BLaER1 (cell line): ENCODE results near the gene LAPTM5.

Experiments used
- H3K27ac ChIP-seq: shearing (Covaris generic); formaldehyde crosslinking; 2 replicates; pipeline ENCODE4 v1.8.1; 2022
- H3K27me3 ChIP-seq: shearing (Covaris generic); formaldehyde crosslinking; 2 replicates; pipeline ENCODE4 v1.8.1; 2022
- H3K36me3 ChIP-seq: shearing (Covaris generic); formaldehyde crosslinking; 2 replicates; pipeline ENCODE4 v1.8.1; 2022
- H3K4me1 ChIP-seq: shearing (Covaris generic); formaldehyde crosslinking; 2 replicates; pipeline ENCODE4 v1.8.1; 2022
- H3K4me2 ChIP-seq: shearing (Covaris generic); formaldehyde crosslinking; 2 replicates; pipeline ENCODE4 v1.8.1; 2022
- H3K4me3 ChIP-seq: shearing (Covaris generic); formaldehyde crosslinking; 2 replicates; pipeline ENCODE4 v1.8.1; 2022
- H3K9ac ChIP-seq: shearing (Covaris generic); formaldehyde crosslinking; 2 replicates; pipeline ENCODE4 v1.8.1; 2022
- H3K9me3 ChIP-seq: shearing (Covaris generic); formaldehyde crosslinking; 2 replicates; pipeline ENCODE4 v1.8.1; 2022
- H4K20me1 ChIP-seq: shearing (Covaris generic); formaldehyde crosslinking; 2 replicates; pipeline ENCODE4 v1.8.1; 2022
- Cebpa-rat ChIP-seq: shearing (Covaris generic); IDR thresholded peaks from 2 replicates; pipeline ENCODE4 v1.8.1; 2022

The LAPTM5 gene

GRCh38 chr1:30757352-30758120, at the start of gene LAPTM5:
Gene LAPTM5 (minus strand): TSS chr1:30757774. CDS start chr1:30757745, 29 bp downstream.
- peaks cover 70% of the 10 kb centered on the region for H3K4me1 ChIP-seq
- H3K36me3 ChIP-seq, result peaks cover 31% of the 10 kb centered on the region
- no peak for TF ChIP-seq Cebpa-rat
- peak within 1 kb of the TSS; percentile 98 for H3K9ac ChIP-seq
- H3K4me3 ChIP-seq, result peak within 1 kb of the TSS; percentile 93
- peak within 1 kb of the TSS; percentile 98 for H3K4me2 ChIP-seq
- H3K9me3 ChIP-seq, result no peaks in the 10 kb centered on the region
- no peaks in the 10 kb centered on the region for H3K27me3 ChIP-seq
- H3K27ac ChIP-seq, result peak within 1 kb of the TSS; percentile 98
- peaks cover 27% of the 10 kb centered on the region for H4K20me1 ChIP-seq

- Histone ChIP-seq H3K27ac (no peak overlapping the region), H3K4me3 (no peak overlapping the region), H3K4me1 (peaks cover 44% of the 10 kb centered on the region), H3K4me2 (peak overlapping the region; percentile 46), H3K27me3 (peaks cover 91% of the 10 kb centered on the region), H4K20me1 (peaks cover 96% of the 10 kb centered on the region), H3K9ac (no peak overlapping the region), H3K36me3 (no peaks in the 10 kb centered on the region), H3K9me3 (no peaks in the 10 kb centered on the region)
- TF ChIP-seq Cebpa-rat, result no peak
Observed at GRCh38 chr1:30806381-30807317, 49.1 kb upstream of the LAPTM5 start.

GRCh38 chr1:30805304-30806003, 47.9 kb upstream of the LAPTM5 start:
- H3K27me3 ChIP-seq, result peaks cover 79% of the 10 kb centered on the region

GRCh38 chr1:30804822-30805221, 47.2 kb upstream of the LAPTM5 start:
- no peak overlapping the region for H3K4me3 ChIP-seq
- no peak overlapping the region for H3K9ac ChIP-seq
- H3K27me3 ChIP-seq, result peaks cover 73% of the 10 kb centered on the region
- H3K4me2 ChIP-seq, result no peak overlapping the region
- H3K36me3 ChIP-seq, result no peaks in the 10 kb centered on the region
- H3K4me1 ChIP-seq, result peaks cover 30% of the 10 kb centered on the region
- TF ChIP-seq Cebpa-rat, result no peak
- peaks cover 91% of the 10 kb centered on the region for H4K20me1 ChIP-seq
- no peaks in the 10 kb centered on the region for H3K9me3 ChIP-seq
- no peak overlapping the region for H3K27ac ChIP-seq

More at GRCh38 chr1:30805304-30806003, 47.9 kb upstream of the LAPTM5 start:
- Histone ChIP-seq H3K9ac (no peak overlapping the region), H3K27ac (no peak overlapping the region), H3K9me3 (no peaks in the 10 kb centered on the region), H3K4me1 (peaks cover 36% of the 10 kb centered on the region), H3K36me3 (no peaks in the 10 kb centered on the region), H3K4me2 (no peak overlapping the region), H4K20me1 (peaks cover 94% of the 10 kb centered on the region), H3K4me3 (no peak overlapping the region)
- TF ChIP-seq Cebpa-rat, result no peak

- no peak overlapping the region for H3K4me2 ChIP-seq
- H3K27me3 ChIP-seq, result peaks cover 68% of the 10 kb centered on the region
- no peak overlapping the region for H3K9ac ChIP-seq
- no peaks in the 10 kb centered on the region for H3K36me3 ChIP-seq
- H3K27ac ChIP-seq, result no peak overlapping the region
- H3K4me3 ChIP-seq, result no peak overlapping the region
- peaks cover 86% of the 10 kb centered on the region for H4K20me1 ChIP-seq
- no peak for TF ChIP-seq Cebpa-rat
- H3K4me1 ChIP-seq, result peaks cover 28% of the 10 kb centered on the region
- H3K9me3 ChIP-seq, result no peaks in the 10 kb centered on the region
Observed at GRCh38 chr1:30804352-30804751, 46.8 kb upstream of the LAPTM5 start.

GRCh38 chr1:30803562-30803961, 46.0 kb upstream of the LAPTM5 start:
- peaks cover 60% of the 10 kb centered on the region for H3K27me3 ChIP-seq

GRCh38 chr1:30801771-30802198, 44.2 kb upstream of the LAPTM5 start:
- peaks cover 10% of the 10 kb centered on the region for H3K4me1 ChIP-seq

More at GRCh38 chr1:30803562-30803961, 46.0 kb upstream of the LAPTM5 start:
- Histone ChIP-seq H3K36me3 (no peaks in the 10 kb centered on the region), H3K4me2 (no peak overlapping the region), H3K4me1 (peaks cover 28% of the 10 kb centered on the region), H3K9me3 (no peaks in the 10 kb centered on the region), H3K4me3 (no peak overlapping the region), H4K20me1 (peaks cover 82% of the 10 kb centered on the region), H3K9ac (no peak overlapping the region), H3K27ac (no peak overlapping the region)
- TF ChIP-seq Cebpa-rat, result no peak

GRCh38 chr1:30799233-30799511, 41.6 kb upstream of the LAPTM5 start:
- no peak overlapping the region for H3K4me3 ChIP-seq
- TF ChIP-seq Cebpa-rat, result no peak
- H3K27me3 ChIP-seq, result peaks cover 22% of the 10 kb centered on the region
- H3K4me1 ChIP-seq, result no peaks in the 10 kb centered on the region
- H3K4me2 ChIP-seq, result no peak overlapping the region
- H3K9me3 ChIP-seq, result no peaks in the 10 kb centered on the region
- peaks cover 43% of the 10 kb centered on the region for H4K20me1 ChIP-seq
- no peak overlapping the region for H3K27ac ChIP-seq
- H3K9ac ChIP-seq, result no peak overlapping the region
- no peaks in the 10 kb centered on the region for H3K36me3 ChIP-seq

More at GRCh38 chr1:30801771-30802198, 44.2 kb upstream of the LAPTM5 start:
- TF ChIP-seq Cebpa-rat, result no peak
- H3K9me3 ChIP-seq, result no peaks in the 10 kb centered on the region
- H3K27me3 ChIP-seq, result peaks cover 48% of the 10 kb centered on the region
- no peak overlapping the region for H3K9ac ChIP-seq
- H4K20me1 ChIP-seq, result peaks cover 69% of the 10 kb centered on the region
- no peak overlapping the region for H3K4me3 ChIP-seq
- no peak overlapping the region for H3K4me2 ChIP-seq
- no peak overlapping the region for H3K27ac ChIP-seq
- H3K36me3 ChIP-seq, result no peaks in the 10 kb centered on the region

- H3K27me3 ChIP-seq, result peaks cover 16% of the 10 kb centered on the region
- no peaks in the 10 kb centered on the region for H3K36me3 ChIP-seq
- H3K4me3 ChIP-seq, result no peak overlapping the region
- H3K4me2 ChIP-seq, result no peak overlapping the region
- no peaks in the 10 kb centered on the region for H3K4me1 ChIP-seq
- TF ChIP-seq Cebpa-rat, result no peak
- H3K27ac ChIP-seq, result no peak overlapping the region
- H3K9me3 ChIP-seq, result no peaks in the 10 kb centered on the region
- H4K20me1 ChIP-seq, result peaks cover 37% of the 10 kb centered on the region
- no peak overlapping the region for H3K9ac ChIP-seq
Observed at GRCh38 chr1:30798389-30799232, 41.0 kb upstream of the LAPTM5 start.
